ENCODE measurements around the gene MICAL2. TPM values are rescaled to one million over a fixed set of nuclear protein-coding genes. Genes with fewer than 3 reads are reported as not detected.

Gene MICAL2
- total and polyA plus RNA-seq, 10 of the 15 experiments (the other 5 are each of a cell fraction or from before 2014, with no cell fraction given) = 0.90 to 5.6 (median 2.4) TPM

- TF ChIP-seq ZBTB33 (IDR thresholded peaks at IDR 0.05) (no peak), TCF12 (IDR thresholded peaks at IDR 0.05; ENCODE audit: low read depth, low read length) (no peak), KAT2A (conservative IDR thresholded peaks at IDR 0.05; ENCODE audit: control insufficient read depth, low read depth, low read length) (no peak), GATAD2B (conservative IDR thresholded peaks at IDR 0.05; ENCODE audit: low read depth) (no peak), NFIC (IDR thresholded peaks at IDR 0.05; ENCODE audit: low read depth, low read length) (no peak), RCOR1 (conservative IDR thresholded peaks at IDR 0.05; ENCODE audit: low read depth, low read length) (no peak), MEF2A (IDR thresholded peaks at IDR 0.05; ENCODE audit: insufficient read depth, low read depth, low read length) (no peak), CHD1 (IDR thresholded peaks at IDR 0.05; ENCODE audit: low read depth, low read length) (no peak), RFX5 (IDR thresholded peaks at IDR 0.05; ENCODE audit: low read depth, low read length) (no peak), RELB (IDR thresholded peaks at IDR 0.05; ENCODE audit: low read depth) (no peak), BCL11A (IDR thresholded peaks at IDR 0.05; ENCODE audit: low read depth, low read length) (no peak), MYB (IDR thresholded peaks at IDR 0.05; ENCODE audit: borderline replicate concordance, low read depth, low read length) (no peak), WRNIP1 (IDR thresholded peaks at IDR 0.05; ENCODE audit: borderline replicate concordance, low read depth, low read length) (no peak)
These were observed 102.4 kb downstream of the MICAL2 start (continued) for GRCh38 chr11:12212821-12213185.
